GM21576 (cell line): ENCODE results near the gene KIF15.

Experiments
- ATAC-seq: cut with Tn5 transposase; IDR thresholded peaks from one replicate; pipeline ENCODE4 v1.9.1; 2021; ENCODE audit warnings: mild to moderate bottlenecking, moderate library complexity; ENCODE audit not compliant: unreplicated experiment

Gene KIF15

DNA sequence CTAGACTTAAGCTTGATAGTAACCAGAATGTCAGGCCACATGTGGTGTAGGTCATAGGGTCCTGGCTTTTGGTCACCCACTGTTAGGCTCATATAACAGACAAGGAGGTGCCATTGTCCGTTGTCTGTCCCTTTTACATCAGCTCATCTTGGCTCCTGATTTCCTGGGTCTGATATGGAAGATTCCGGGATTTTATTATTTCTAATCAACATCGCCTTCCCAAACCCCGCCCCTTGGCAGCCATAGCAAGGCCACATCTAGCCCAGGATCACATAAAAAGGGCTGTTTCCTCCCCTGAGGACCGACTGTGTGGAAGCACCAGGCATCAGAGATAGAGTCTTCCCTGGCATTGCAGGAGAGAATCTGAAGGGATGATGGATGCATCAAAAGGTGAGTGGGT is 112.7 kb downstream of the KIF15 start, which contains the start of gene TGM4:
Gene TGM4 (plus strand): TSS at position 301 of the 400 bp plus-strand sequence. CDS start 71 bp downstream, at position 372.
- no peak for ATAC-seq

GRCh38 chr3:44875596-44875995 is 114.0 kb downstream of the KIF15 start:
- ATAC-seq, result no peak

DNA sequence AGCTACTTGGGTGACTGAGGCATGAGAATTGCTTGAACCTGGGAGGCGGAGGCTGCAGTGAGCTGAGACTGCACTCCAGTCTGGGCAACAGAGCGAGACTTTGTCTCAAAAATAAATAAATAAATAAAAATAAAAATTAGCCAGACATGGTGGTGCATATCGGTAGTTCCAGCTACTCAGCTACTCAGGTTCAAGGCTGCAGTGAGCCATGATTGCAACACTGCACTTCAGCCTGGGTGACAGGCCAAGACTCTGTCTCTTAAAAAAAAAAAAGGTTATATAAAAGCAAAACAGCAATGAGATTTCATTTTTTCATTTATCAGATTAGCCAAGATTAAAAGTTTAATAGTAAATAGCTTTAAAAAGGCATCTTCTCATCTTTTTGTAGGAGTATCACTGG is 115.7 kb downstream of the KIF15 start:
- ATAC-seq, result no peak

DNA sequence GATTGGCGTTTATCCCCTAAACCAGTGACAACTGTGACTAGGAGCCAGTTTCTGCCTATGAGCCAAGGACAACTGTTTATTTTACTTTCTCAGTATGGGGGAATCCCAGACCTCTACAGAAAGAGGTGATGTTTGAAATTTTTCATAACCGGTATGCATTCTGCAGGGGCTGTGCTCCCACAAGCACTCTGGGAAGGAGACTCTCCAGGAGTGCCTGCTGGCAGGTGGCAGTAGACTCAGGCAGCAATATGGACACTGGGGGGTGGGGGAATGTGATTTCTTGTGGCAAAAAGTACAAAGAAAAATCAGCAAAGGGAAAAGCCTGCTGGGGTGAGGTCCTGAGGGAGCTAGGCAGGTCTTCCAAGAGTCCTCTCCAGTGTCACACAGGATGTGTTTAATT is 118.7 kb downstream of the KIF15 start:
- no peak for ATAC-seq

- ATAC-seq, result no peak
Measured at GRCh38 chr3:44883213-44883955, 121.8 kb downstream of the KIF15 start.

DNA sequence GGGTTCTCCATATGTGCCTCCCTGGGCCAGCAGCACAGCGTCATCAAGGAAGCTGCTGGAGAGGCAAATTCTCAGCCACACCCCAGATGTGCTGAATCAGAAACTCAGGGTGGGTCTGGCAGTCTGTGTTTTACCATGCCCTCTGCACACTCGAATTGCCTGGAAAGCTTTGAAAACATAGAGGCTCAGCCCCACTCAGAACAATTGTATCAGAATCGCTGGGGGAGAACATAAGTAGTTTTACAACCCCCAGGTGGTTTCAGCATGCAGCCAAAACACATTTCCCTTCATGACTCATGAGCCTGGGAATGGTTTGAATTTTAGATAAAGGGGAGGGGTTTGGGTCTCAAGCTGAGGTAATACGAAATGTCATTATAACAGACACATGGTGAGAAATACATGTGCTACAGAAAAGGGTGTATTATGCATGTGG is 122.4 kb downstream of the KIF15 start:
- no peak for ATAC-seq

GRCh38 chr3:44885618-44886017 is 124.0 kb downstream of the KIF15 start:
- ATAC-seq, result no peak

GRCh38 chr3:44886561-44886960 is 125.0 kb downstream of the KIF15 start:
- ATAC-seq, result no peak

DNA sequence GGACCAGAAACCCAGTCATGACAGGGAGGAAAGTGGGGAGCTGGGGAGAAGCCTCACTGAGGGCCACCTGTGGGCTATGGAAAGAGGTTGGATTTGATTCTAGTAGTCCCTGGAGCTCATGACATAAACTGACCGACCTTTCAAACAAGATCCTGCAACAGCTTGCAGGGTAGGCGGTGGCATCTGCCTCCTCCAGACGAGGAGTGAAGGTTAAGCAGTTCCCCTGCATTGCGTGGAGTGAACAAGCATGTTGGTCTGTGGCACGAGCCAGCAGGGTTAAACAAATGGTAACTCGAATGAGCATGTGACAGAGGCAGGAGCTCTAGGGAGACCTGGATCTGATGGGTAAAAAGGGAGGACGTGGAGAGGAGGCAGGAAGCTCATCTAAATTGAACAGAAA is 125.5 kb downstream of the KIF15 start:
- no peak for ATAC-seq

- ATAC-seq, result no peak
Measured at GRCh38 chr3:44890258-44890657, 128.7 kb downstream of the KIF15 start.

GRCh38 chr3:44890852-44891251 is 129.3 kb downstream of the KIF15 start:
- ATAC-seq, result no peak

DNA sequence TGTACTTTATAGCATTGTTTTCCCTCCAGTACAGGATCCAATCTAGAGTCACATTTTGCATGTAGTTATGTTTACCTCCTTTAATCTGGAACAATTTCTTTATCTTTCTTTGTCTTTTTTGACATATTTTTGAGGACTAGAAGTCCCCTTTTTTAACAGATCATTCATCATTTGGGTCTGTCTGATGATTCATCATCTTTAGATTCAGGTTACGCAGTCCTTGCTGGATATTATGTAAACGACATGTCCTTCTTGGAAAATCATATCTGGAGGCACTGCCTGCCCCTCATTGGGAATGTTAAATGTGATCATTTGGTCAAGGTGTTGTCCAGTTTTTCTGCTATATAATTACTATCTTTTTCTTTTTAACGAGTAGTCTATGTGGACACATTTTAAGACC is 131.1 kb downstream of the KIF15 start:
- no peak for ATAC-seq

GRCh38 chr3:44893097-44893496 is 131.5 kb downstream of the KIF15 start:
- no peak for ATAC-seq

DNA sequence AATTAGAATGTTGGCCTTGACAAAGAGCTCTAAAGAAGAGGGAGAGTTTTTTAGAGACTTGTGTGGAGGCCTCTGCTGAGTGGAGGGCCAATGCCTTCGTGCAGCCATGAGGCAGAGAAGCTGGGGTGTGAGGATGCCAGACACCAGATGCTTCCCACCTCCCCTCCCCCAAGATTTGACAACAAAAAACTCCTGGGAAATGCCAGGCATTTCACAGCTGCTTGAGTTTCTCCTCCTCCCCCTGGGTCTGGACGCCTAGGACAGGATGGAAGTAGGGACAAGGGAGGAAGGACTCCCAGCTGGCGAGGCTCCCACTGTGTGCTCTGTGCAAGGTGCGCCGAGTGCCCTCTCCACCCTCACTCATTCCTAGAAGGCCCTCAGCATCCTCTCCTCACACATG is 132.9 kb downstream of the KIF15 start:
- ATAC-seq, result no peak

- ATAC-seq, result no peak
Measured at GRCh38 chr3:44896440-44896839, 134.8 kb downstream of the KIF15 start.

DNA sequence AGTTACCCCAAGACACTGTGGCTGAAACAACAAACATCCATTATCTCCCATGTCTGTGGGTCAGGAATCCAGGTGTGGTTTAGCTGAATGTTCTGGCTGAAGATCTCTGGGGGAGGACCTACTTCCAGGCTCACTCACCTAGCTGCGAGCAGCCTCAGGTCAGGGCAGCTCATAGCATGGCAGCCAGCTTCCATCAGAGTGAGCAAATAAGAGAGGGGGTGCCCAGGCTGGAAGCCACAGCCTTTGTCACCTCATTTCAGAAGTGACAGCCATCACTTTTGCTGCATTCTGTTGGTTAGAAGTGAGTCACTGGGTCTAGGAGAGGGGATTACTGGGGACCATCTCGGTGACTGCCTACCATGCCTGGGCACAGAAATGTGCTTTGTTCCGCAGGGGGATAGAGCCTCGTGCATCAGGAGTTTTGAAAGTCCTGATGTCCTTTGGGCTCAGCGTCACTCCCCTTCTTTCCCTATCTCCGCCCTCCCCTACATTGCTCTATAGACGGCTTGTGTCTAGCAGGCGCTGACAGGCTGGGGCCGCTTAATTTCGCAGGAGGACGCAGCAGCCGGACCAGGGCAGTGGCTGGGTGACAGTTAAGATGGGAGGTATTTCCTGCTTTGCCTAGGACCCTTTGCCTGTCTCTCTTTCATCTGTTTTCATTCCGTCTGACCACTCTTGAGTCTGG is 138.2 kb downstream of the KIF15 start:
- no peak for ATAC-seq

DNA sequence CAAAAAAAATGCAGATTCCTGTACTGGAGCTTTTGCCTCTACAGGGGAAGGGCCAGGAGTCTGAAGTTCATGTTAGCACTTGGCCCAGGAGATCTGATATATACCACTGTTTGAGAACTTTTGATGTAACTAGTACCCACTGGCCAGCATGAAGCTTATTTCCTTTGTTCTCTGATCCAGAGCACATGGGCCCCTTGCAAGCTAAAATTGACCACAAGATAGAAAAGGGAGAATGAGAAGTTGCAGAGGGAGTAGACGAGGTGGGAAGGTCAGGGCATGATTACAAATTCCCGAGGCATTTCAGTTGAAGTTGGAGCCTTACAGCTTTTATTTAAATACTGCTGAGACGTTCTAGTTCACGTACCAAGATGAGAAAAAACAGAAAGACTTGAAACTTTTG is 141.0 kb downstream of the KIF15 start:
- ATAC-seq, result no peak
